ENCODE measurements around the gene WTAP. TPM values are rescaled to one million over a fixed set of nuclear protein-coding genes. Genes with fewer than 3 reads are reported as not detected.
"Not testable (repeated sequence)": the region's sequence is repeated elsewhere in the genome, so short reads cannot be mapped to it uniquely, and the experiment has no call there.

The WTAP gene
- total RNA-seq, 5 donors from 2014 or later (not counting 1 experiment from before 2014, with no cell fraction given) = 119 to 177 (median 126) TPM

GRCh38 chr6:159700970-159701369 lies 26.3 kb upstream of the WTAP start:
- no peak overlapping the region for H3K27ac ChIP-seq (ENCODE audit: low read length)
- no peaks in the 10 kb centered on the region for H3K27me3 ChIP-seq (replicated peaks in 1 of 2; ENCODE audit: control insufficient read depth in 2 of 2, extremely low read depth in 1 of 2, insufficient read depth in 2 of 2, low read length in 1 of 2)
- Mint-ChIP-seq H3K9me3 (no peaks in the 10 kb centered on the region), H3K4me3 (no peak overlapping the region), H3K27ac (no peak overlapping the region), H3K27me3 (no peaks in the 10 kb centered on the region), H3K4me1 (peaks cover 0 to 6% (median 2%) of the 10 kb centered on the region in 3 donors), H3K36me3 (no peaks in the 10 kb centered on the region)
- CTCF ChIA-PET = interaction anchor here in 1 of 2 donors (0.7 kb wide), 1 partner anchor 366 kb away, joined by 4 read pairs; no protein-coding TSS in a partner anchor
- H3K4me1 ChIP-seq (ENCODE audit: control insufficient read depth in 1 of 2, extremely low read depth in 1 of 2, insufficient read depth in 2 of 2, low read length in 2 of 2) = no peaks in the 10 kb centered on the region
- no CpG with 5 or more reads among the region's 1 CpG for WGBS (ENCODE audit: insufficient coverage)
- no peaks in the 10 kb centered on the region for H3K36me3 ChIP-seq (ENCODE audit: control insufficient read depth in 2 of 2, extremely low read depth in 1 of 2, insufficient read depth in 1 of 2, low read length in 1 of 2)
- ATAC-seq (replicated peaks in 1 of 4) (no peak), DNase-seq (no peak)
- H3K4me3 ChIP-seq (ENCODE audit: control insufficient read depth in 1 of 2, extremely low read depth in 1 of 2, low read length in 1 of 2) = no peak overlapping the region
- no peaks in the 10 kb centered on the region for H3K9me3 ChIP-seq
- POLR2A ChIA-PET = no interaction called here

DNA sequence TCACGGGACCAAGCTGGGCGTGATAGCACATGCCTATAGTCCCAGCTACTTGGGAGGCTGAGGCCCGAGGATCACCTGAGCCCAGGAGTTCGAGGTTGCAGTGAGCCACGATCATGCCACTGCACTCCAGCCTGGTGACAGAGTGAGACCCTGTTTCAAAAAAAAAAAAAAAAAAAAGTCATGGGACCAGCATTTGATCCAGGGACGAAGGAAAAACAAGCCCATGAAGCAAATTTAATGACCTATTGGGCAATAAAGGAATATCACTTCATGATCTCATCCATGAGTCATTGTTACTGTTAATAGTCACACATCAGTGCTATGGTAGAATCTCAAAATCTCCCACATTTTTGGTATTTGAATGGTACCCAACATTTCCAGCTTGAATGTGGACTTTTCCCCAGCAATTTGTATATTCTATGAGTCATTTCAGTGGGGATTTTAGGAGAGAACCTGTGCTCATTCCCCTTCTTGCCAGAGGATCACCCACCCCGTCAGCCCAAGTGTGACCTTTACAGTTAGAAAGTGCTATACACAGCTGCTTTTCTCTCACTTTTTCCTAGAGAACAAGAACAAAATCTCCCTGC lies 25.8 kb upstream of the WTAP start:
- no peak overlapping the region for H3K4me3 Mint-ChIP-seq
- H3K36me3 ChIP-seq (ENCODE audit: control insufficient read depth in 2 of 2, extremely low read depth in 1 of 2, insufficient read depth in 1 of 2, low read length in 1 of 2) = no peaks in the 10 kb centered on the region
- DNase-seq = no peak
- H3K4me1 ChIP-seq (ENCODE audit: control insufficient read depth in 1 of 2, extremely low read depth in 1 of 2, insufficient read depth in 2 of 2, low read length in 2 of 2) = no peaks in the 10 kb centered on the region
- POLR2A ChIA-PET = no interaction called here
- H3K27me3 ChIP-seq (replicated peaks in 1 of 2; ENCODE audit: control insufficient read depth in 2 of 2, extremely low read depth in 1 of 2, insufficient read depth in 2 of 2, low read length in 1 of 2) = no peaks in the 10 kb centered on the region
- 95% methylated on average over 5 of the region's 7 CpGs for WGBS (ENCODE audit: insufficient coverage)
- no peaks in the 10 kb centered on the region for H3K27me3 Mint-ChIP-seq
- peaks cover 0 to 2% (median 2%) of the 10 kb centered on the region in 3 donors for H3K4me1 Mint-ChIP-seq
- H3K27ac Mint-ChIP-seq = no peak overlapping the region
- H3K9me3 ChIP-seq = no peaks in the 10 kb centered on the region
- H3K27ac ChIP-seq (ENCODE audit: low read length) = no peak overlapping the region
- no peaks in the 10 kb centered on the region for H3K36me3 Mint-ChIP-seq
- ATAC-seq (replicated peaks in 1 of 4) = no peak
- H3K4me3 ChIP-seq (ENCODE audit: control insufficient read depth in 1 of 2, extremely low read depth in 1 of 2, low read length in 1 of 2) = no peak overlapping the region
- CTCF ChIA-PET = interaction anchor here in 1 of 2 donors (1.1 kb wide), 1 partner anchor 10 kb away, joined by 4 read pairs; no protein-coding TSS in a partner anchor
- no peaks in the 10 kb centered on the region for H3K9me3 Mint-ChIP-seq

DNA sequence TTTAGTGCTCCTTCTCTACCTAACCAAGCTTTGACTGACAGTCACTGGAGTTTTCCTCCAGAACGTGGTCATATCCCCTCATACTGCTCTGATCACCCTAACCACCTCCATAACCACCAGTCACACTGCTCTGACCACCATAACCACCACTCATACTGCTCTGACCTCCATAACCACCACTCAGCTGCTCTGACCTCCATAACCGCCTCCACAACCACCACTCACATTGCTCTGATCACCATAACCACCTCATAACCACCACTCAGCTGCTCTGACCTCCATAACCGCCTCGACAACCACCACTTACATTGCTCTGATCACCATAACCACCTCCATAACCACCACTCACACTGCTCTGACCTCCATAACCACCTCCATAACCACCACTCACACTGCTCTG lies 16.7 kb upstream of the WTAP start:
- ATAC-seq (replicated peaks in 1 of 4); H3K4me3 Mint-ChIP-seq; H3K27ac ChIP-seq (ENCODE audit: low read length); DNase-seq; H3K4me3 ChIP-seq (ENCODE audit: control insufficient read depth in 1 of 2, extremely low read depth in 1 of 2, low read length in 1 of 2); POLR2A ChIA-PET; H3K27me3 ChIP-seq (replicated peaks in 1 of 2; ENCODE audit: control insufficient read depth in 2 of 2, extremely low read depth in 1 of 2, insufficient read depth in 2 of 2, low read length in 1 of 2); H3K27ac Mint-ChIP-seq; H3K4me1 ChIP-seq (ENCODE audit: control insufficient read depth in 1 of 2, extremely low read depth in 1 of 2, insufficient read depth in 2 of 2, low read length in 2 of 2); H3K4me1 Mint-ChIP-seq; H3K27me3 Mint-ChIP-seq; H3K9me3 ChIP-seq; H3K36me3 ChIP-seq (ENCODE audit: control insufficient read depth in 2 of 2, extremely low read depth in 1 of 2, insufficient read depth in 1 of 2, low read length in 1 of 2); H3K9me3 Mint-ChIP-seq: not testable (repeated sequence)
- CTCF ChIA-PET = interaction anchor here in 1 of 2 donors (1.1 kb wide), 1 partner anchor 28 kb away, joined by 5 read pairs; no protein-coding TSS in a partner anchor
- WGBS (ENCODE audit: insufficient coverage) = 80% methylated on average over 2 of the region's 4 CpGs
- H3K36me3 Mint-ChIP-seq = peaks cover 10% of the 10 kb centered on the region

DNA sequence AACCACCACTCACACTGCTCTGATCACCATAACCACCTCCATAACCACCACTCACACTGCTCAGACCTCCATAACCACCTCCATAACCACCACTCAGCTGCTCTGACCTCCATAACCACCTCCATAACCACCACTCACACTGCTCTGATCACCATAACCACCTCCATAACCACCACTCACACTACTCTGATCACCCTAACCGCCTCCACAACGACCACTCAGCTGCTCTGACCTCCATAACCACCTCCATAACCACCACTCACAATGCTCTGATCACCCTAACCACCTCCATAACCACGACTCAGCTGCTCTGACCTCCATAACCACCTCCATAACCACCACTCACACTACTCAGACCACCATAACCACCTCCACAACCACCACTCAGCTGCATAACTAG lies 14.9 kb upstream of the WTAP start:
- H3K27me3 Mint-ChIP-seq; H3K36me3 ChIP-seq (ENCODE audit: control insufficient read depth in 2 of 2, extremely low read depth in 1 of 2, insufficient read depth in 1 of 2, low read length in 1 of 2); H3K27ac ChIP-seq (ENCODE audit: low read length); H3K27me3 ChIP-seq (replicated peaks in 1 of 2; ENCODE audit: control insufficient read depth in 2 of 2, extremely low read depth in 1 of 2, insufficient read depth in 2 of 2, low read length in 1 of 2); H3K27ac Mint-ChIP-seq; H3K4me3 ChIP-seq (ENCODE audit: control insufficient read depth in 1 of 2, extremely low read depth in 1 of 2, low read length in 1 of 2); H3K4me3 Mint-ChIP-seq; H3K9me3 ChIP-seq; POLR2A ChIA-PET; ATAC-seq (replicated peaks in 1 of 4); H3K4me1 Mint-ChIP-seq; DNase-seq; H3K36me3 Mint-ChIP-seq; H3K9me3 Mint-ChIP-seq; H3K4me1 ChIP-seq (ENCODE audit: control insufficient read depth in 1 of 2, extremely low read depth in 1 of 2, insufficient read depth in 2 of 2, low read length in 2 of 2): not testable (repeated sequence)
- 49% methylated on average over 3 of the region's 3 CpGs for WGBS (ENCODE audit: insufficient coverage)
- CTCF ChIA-PET = interaction anchor here (0.6 kb wide), 2 partner anchors 9 to 15 kb away, joined by 4 to 5 read pairs; partner anchors contain the start of gene WTAP (in 1 of the 2)

- 97% methylated on average over 4 of the region's 7 CpGs for whole genome bisulfite sequencing (ENCODE audit: insufficient coverage)
- Mint-ChIP-seq H3K4me3 (no peak overlapping the region), H3K9me3 (no peaks in the 10 kb centered on the region), H3K36me3 (peaks cover 7% of the 10 kb centered on the region), H3K27me3 (no peaks in the 10 kb centered on the region), H3K27ac (no peak overlapping the region), H3K4me1 (no peaks in the 10 kb centered on the region)
- ChIA-PET POLR2A (no interaction called here), CTCF (no interaction called here)
- Histone ChIP-seq H3K9me3 (no peaks in the 10 kb centered on the region), H3K4me1 (ENCODE audit: control insufficient read depth in 1 of 2, extremely low read depth in 1 of 2, insufficient read depth in 2 of 2, low read length in 2 of 2) (no peaks in the 10 kb centered on the region), H3K36me3 (ENCODE audit: control insufficient read depth in 2 of 2, extremely low read depth in 1 of 2, insufficient read depth in 1 of 2, low read length in 1 of 2) (no peaks in the 10 kb centered on the region), H3K4me3 (ENCODE audit: control insufficient read depth in 1 of 2, extremely low read depth in 1 of 2, low read length in 1 of 2) (no peak overlapping the region), H3K27me3 (replicated peaks in 1 of 2; ENCODE audit: control insufficient read depth in 2 of 2, extremely low read depth in 1 of 2, insufficient read depth in 2 of 2, low read length in 1 of 2) (no peaks in the 10 kb centered on the region), H3K27ac (ENCODE audit: low read length) (no peak overlapping the region)
- ATAC-seq (replicated peaks in 1 of 4) = no peak
- DNase-seq = no peak
Observed at GRCh38 chr6:159713984-159714383, 13.3 kb upstream of the WTAP start.

GRCh38 chr6:159714404-159714803 lies 12.9 kb upstream of the WTAP start:
- Histone ChIP-seq H3K27ac (ENCODE audit: low read length) (no peak overlapping the region), H3K4me1 (ENCODE audit: control insufficient read depth in 1 of 2, extremely low read depth in 1 of 2, insufficient read depth in 2 of 2, low read length in 2 of 2) (no peaks in the 10 kb centered on the region), H3K36me3 (ENCODE audit: control insufficient read depth in 2 of 2, extremely low read depth in 1 of 2, insufficient read depth in 1 of 2, low read length in 1 of 2) (no peaks in the 10 kb centered on the region), H3K9me3 (no peaks in the 10 kb centered on the region), H3K4me3 (ENCODE audit: control insufficient read depth in 1 of 2, extremely low read depth in 1 of 2, low read length in 1 of 2) (no peak overlapping the region), H3K27me3 (replicated peaks in 1 of 2; ENCODE audit: control insufficient read depth in 2 of 2, extremely low read depth in 1 of 2, insufficient read depth in 2 of 2, low read length in 1 of 2) (no peaks in the 10 kb centered on the region)
- WGBS (ENCODE audit: insufficient coverage) = 100% methylated on average over 3 of the region's 5 CpGs
- ATAC-seq (replicated peaks in 1 of 4) (no peak), DNase-seq (no peak)
- ChIA-PET POLR2A (no interaction called here), CTCF (no interaction called here)
- Mint-ChIP-seq H3K9me3 (no peaks in the 10 kb centered on the region), H3K4me1 (no peaks in the 10 kb centered on the region), H3K27me3 (no peaks in the 10 kb centered on the region), H3K4me3 (no peak overlapping the region), H3K27ac (no peak overlapping the region), H3K36me3 (peaks cover 5% of the 10 kb centered on the region)

GRCh38 chr6:159715166-159715565 lies 12.1 kb upstream of the WTAP start:
- 86% methylated on average over 2 of the region's 3 CpGs for WGBS (ENCODE audit: insufficient coverage)
- no peaks in the 10 kb centered on the region for H3K27me3 Mint-ChIP-seq
- Histone ChIP-seq H3K36me3 (ENCODE audit: control insufficient read depth in 2 of 2, extremely low read depth in 1 of 2, insufficient read depth in 1 of 2, low read length in 1 of 2) (no peaks in the 10 kb centered on the region), H3K4me3 (ENCODE audit: control insufficient read depth in 1 of 2, extremely low read depth in 1 of 2, low read length in 1 of 2) (no peak overlapping the region), H3K27me3 (replicated peaks in 1 of 2; ENCODE audit: control insufficient read depth in 2 of 2, extremely low read depth in 1 of 2, insufficient read depth in 2 of 2, low read length in 1 of 2) (no peaks in the 10 kb centered on the region), H3K4me1 (ENCODE audit: control insufficient read depth in 1 of 2, extremely low read depth in 1 of 2, insufficient read depth in 2 of 2, low read length in 2 of 2) (no peaks in the 10 kb centered on the region), H3K27ac (ENCODE audit: low read length) (no peak overlapping the region), H3K9me3 (no peaks in the 10 kb centered on the region)
- DNase-seq = no peak
- no peaks in the 10 kb centered on the region for H3K9me3 Mint-ChIP-seq
- no peaks in the 10 kb centered on the region for H3K36me3 Mint-ChIP-seq
- no peaks in the 10 kb centered on the region for H3K4me1 Mint-ChIP-seq
- H3K4me3 Mint-ChIP-seq = no peak overlapping the region
- H3K27ac Mint-ChIP-seq = no peak overlapping the region
- CTCF ChIA-PET = no interaction called here
- no peak for ATAC-seq (replicated peaks in 1 of 4)
- POLR2A ChIA-PET = no interaction called here
